Kidney capillary endothelial cell (primary cell): ENCODE measurements around the gene RBPMS2.

Experiments
- DNase-seq: peaks from one replicate; pipeline ENCODE4 v3.0.0-alpha.2; 2018; ENCODE audit warnings: low spot score

Gene RBPMS2

GRCh38 chr15:64691896-64692565 is 83.4 kb downstream of the RBPMS2 start:
- DNase-seq: no peak

- DNase-seq: no peak
Measured at GRCh38 chr15:64690578-64691296, 84.7 kb downstream of the RBPMS2 start.

GRCh38 chr15:64690008-64690407 is 85.4 kb downstream of the RBPMS2 start:
- DNase-seq: no peak
